B cell (primary cell): ENCODE results near the gene TOP2A. TPM values are rescaled to one million over a fixed set of nuclear protein-coding genes. Genes with fewer than 3 reads are reported as not detected.

ENCODE experiments used
- ATAC-seq: fragments of 200-7000 bp; cut with Tn5 transposase; one replicate; pipeline ENCODE4 v1.10.0; 2021; ENCODE audit warnings: low read depth, mild to moderate bottlenecking, moderate number of reproducible peaks, moderate library complexity
- CTCF ChIA-PET: fragments of 350-600 bp; sonication (Branson Sonifier 250); formaldehyde crosslinking; loops from one replicate; lab custom pipeline; 2021; ENCODE audit warnings: antibody characterized with exemption, inconsistent platforms; lab: Charles Lee
- POLR2A ChIA-PET: fragments of 350-600 bp; sonication (Branson Sonifier 250); formaldehyde crosslinking; loops from one replicate; lab custom pipeline; 2021; ENCODE audit warnings: antibody characterized with exemption; lab: Charles Lee
- DNase-seq: peaks from one replicate; pipeline ENCODE4 v3.0.0; 2013
- H2AFZ ChIP-seq: 2 replicates; pipeline ENCODE4 v1.6.1; 2012; ENCODE audit warnings: mild to moderate bottlenecking, low read depth, low read length; ENCODE audit not compliant: insufficient read depth, poor library complexity, severe bottlenecking
- H3K27ac ChIP-seq, 2 donors: 1 replicate in 1 of 2; 2 replicates in 1 of 2; pipeline ENCODE4 v1.5.1; 2012 to 2013; ENCODE audit warnings: low read length in 2 of 2, mild to moderate bottlenecking in 2 of 2, moderate library complexity in 1 of 2
- H3K27me3 ChIP-seq, 4 experiments: fragments of 200-600 bp in 1 of 4; sonication (generic) in 1 of 4; replicated peaks in 1 of 4; 1 replicate in 2 of 4; 2 replicates in 2 of 4; pipeline versions ENCODE4 v1.6.1 to v1.7.0; 2013 to 2016; ENCODE audit warnings: low read length in 3 of 4, mild to moderate bottlenecking in 2 of 4, mixed read lengths in 1 of 4, moderate library complexity in 1 of 4; ENCODE audit not compliant: insufficient read depth in 4 of 4, control insufficient read depth in 3 of 4; ENCODE audit errors: control extremely low read depth in 1 of 4
- H3K36me3 ChIP-seq, 2 experiments: replicated peaks in 1 of 2; 1 replicate in 1 of 2; 2 replicates in 1 of 2; pipeline versions ENCODE4 v1.6.1 to v1.7.1; 2013; ENCODE audit warnings: low read length in 1 of 2; ENCODE audit not compliant: insufficient read depth in 2 of 2, control insufficient read depth in 1 of 2; ENCODE audit errors: control extremely low read depth in 1 of 2, extremely low read depth in 1 of 2
- H3K4me1 ChIP-seq, 2 donors: fragments of 200-600 bp in 1 of 2; sonication (generic) in 1 of 2; 1 replicate in 1 of 2; 2 replicates in 1 of 2; pipeline versions ENCODE4 v1.5.1 to v1.6.1; 2013 to 2017; ENCODE audit warnings: low read length in 2 of 2; ENCODE audit not compliant: control insufficient read depth in 2 of 2, insufficient read depth in 2 of 2
- H3K4me2 ChIP-seq: replicated peaks from 2 replicates; pipeline ENCODE3; 2012; ENCODE audit warnings: mild to moderate bottlenecking, low read depth, low read length; ENCODE audit not compliant: poor library complexity, severe bottlenecking
- H3K4me3 ChIP-seq, 5 experiments: fragments of 200-600 bp in 1 of 5; sonication (generic) in 1 of 5; 1 replicate in 3 of 5; 2 replicates in 2 of 5; pipeline versions ENCODE4 v1.5.1 to v1.7.0; 2011 to 2016; ENCODE audit warnings: low read length in 4 of 5, mild to moderate bottlenecking in 4 of 5, low read depth in 2 of 5, control low read depth in 1 of 5, moderate library complexity in 1 of 5; ENCODE audit not compliant: insufficient read depth in 1 of 5; ENCODE audit errors: control extremely low read depth in 1 of 5, extremely low read depth in 1 of 5
- H3K79me2 ChIP-seq: fragments of 200-600 bp; sonication (generic); one replicate; pipeline ENCODE4 v1.6.0; 2016; ENCODE audit warnings: low read length; ENCODE audit not compliant: control insufficient read depth, insufficient read depth
- H3K9ac ChIP-seq: fragments of 200-600 bp; sonication (generic); 2 replicates; pipeline ENCODE4 v1.6.1; 2017; ENCODE audit warnings: mild to moderate bottlenecking, low read length, moderate library complexity
- H3K9me3 ChIP-seq, 3 donors: one replicate each; pipeline versions ENCODE4 v1.6.1 to v1.7.1; 2013; ENCODE audit warnings: low read length in 2 of 3; ENCODE audit not compliant: control insufficient read depth in 2 of 3, insufficient read depth in 1 of 3; ENCODE audit errors: control extremely low read depth in 1 of 3
- H4K20me1 ChIP-seq: 2 replicates; pipeline ENCODE4 v1.6.0; 2012; ENCODE audit warnings: mild to moderate bottlenecking, low read length; ENCODE audit not compliant: insufficient read depth, control insufficient read depth, poor library complexity, severe bottlenecking
- H3K27ac Mint-ChIP-seq: one replicate; pipeline ENCODE4 v1.8.0; 2021; ENCODE audit warnings: mixed read lengths
- H3K27me3 Mint-ChIP-seq: one replicate; pipeline ENCODE4 v1.8.0; 2021; ENCODE audit warnings: mixed read lengths
- H3K4me1 Mint-ChIP-seq: one replicate; pipeline ENCODE4 v1.8.0; 2021; ENCODE audit warnings: mixed read lengths
- H3K4me3 Mint-ChIP-seq: one replicate; pipeline ENCODE4 v1.8.0; 2021; ENCODE audit warnings: mixed read lengths
- H3K9me3 Mint-ChIP-seq: one replicate; pipeline ENCODE4 v1.8.0; 2022; ENCODE audit warnings: mixed read lengths; ENCODE audit not compliant: insufficient read depth
- EZH2 ChIP-seq: IDR thresholded peaks from 2 replicates; pipeline ENCODE4 v1.6.1; 2012; ENCODE audit warnings: borderline replicate concordance, low read depth, mild to moderate bottlenecking, moderate library complexity, low read length; ENCODE audit not compliant: insufficient read depth, poor library complexity, severe bottlenecking
- WGBS: methylation state at CpG from one replicate; pipeline ENCODE4 v1.1.5; 2013; ENCODE audit warnings: missing lambda C conversion rate; ENCODE audit not compliant: insufficient coverage; 5-methylcytosine and 5-hydroxymethylcytosine counted together
- intact Hi-C: fragments of 100-400 bp; cut with micrococcal nuclease; formaldehyde crosslinking; loops from one replicate; pipeline ENCODE4 v1.10.0; 2022
- polyA plus RNA-seq: library from polyadenylated mRNA; depleted of rRNA; stranded (reverse); fragments of >200 nt; gene quantifications from 2 replicates; pipeline ENCODE4 v1.2.3, GENCODE V29; 2012
- total RNA-seq, 2 donors: library from RNA; stranded (reverse); fragments of 120-200 nt in 1 of 2; gene quantifications; 1 replicate in 1 of 2; 2 replicates in 1 of 2; pipeline versions ENCODE4 v1.2.3 to v1.2.4, GENCODE V29; 2013 to 2022
- TF ChIP-seq, protein P1 (sequence below): fragments of 200-600 bp; IDR thresholded peaks from one replicate; pipeline ENCODE4 v1.8.0; 2022; ENCODE audit warnings: antibody characterized with exemption, mild to moderate bottlenecking

Gene TOP2A
- total and polyA plus RNA-seq, 2 donors (not counting 1 experiment from before 2014, with no cell fraction given) = 0.36 to 3.1 TPM

- H3K27me3 Mint-ChIP-seq = no peaks in the 10 kb centered on the region
- no peak for ATAC-seq
- no peak for DNase-seq
- TF ChIP-seq, protein P1, sequence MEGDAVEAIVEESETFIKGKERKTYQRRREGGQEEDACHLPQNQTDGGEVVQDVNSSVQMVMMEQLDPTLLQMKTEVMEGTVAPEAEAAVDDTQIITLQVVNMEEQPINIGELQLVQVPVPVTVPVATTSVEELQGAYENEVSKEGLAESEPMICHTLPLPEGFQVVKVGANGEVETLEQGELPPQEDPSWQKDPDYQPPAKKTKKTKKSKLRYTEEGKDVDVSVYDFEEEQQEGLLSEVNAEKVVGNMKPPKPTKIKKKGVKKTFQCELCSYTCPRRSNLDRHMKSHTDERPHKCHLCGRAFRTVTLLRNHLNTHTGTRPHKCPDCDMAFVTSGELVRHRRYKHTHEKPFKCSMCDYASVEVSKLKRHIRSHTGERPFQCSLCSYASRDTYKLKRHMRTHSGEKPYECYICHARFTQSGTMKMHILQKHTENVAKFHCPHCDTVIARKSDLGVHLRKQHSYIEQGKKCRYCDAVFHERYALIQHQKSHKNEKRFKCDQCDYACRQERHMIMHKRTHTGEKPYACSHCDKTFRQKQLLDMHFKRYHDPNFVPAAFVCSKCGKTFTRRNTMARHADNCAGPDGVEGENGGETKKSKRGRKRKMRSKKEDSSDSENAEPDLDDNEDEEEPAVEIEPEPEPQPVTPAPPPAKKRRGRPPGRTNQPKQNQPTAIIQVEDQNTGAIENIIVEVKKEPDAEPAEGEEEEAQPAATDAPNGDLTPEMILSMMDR = no peak
- TF ChIP-seq EZH2 = no peak
- Histone ChIP-seq H4K20me1 (peaks cover 5% of the 10 kb centered on the region), H3K4me1 (peaks cover 22 to 29% of the 10 kb centered on the region in 2 donors), H3K4me2 (no peak overlapping the region), H3K27me3 (peaks cover 0 to 6% (median 0%) of the 10 kb centered on the region in 4 experiments), H3K27ac (no peak overlapping the region), H3K79me2 (peaks cover 39% of the 10 kb centered on the region), H2AFZ (no peak overlapping the region), H3K9me3 (no peaks in the 10 kb centered on the region), H3K4me3 (no peak overlapping the region), H3K36me3 (peaks cover 0 to under 1% of the 10 kb centered on the region in 2 experiments), H3K9ac (no peak overlapping the region)
- peaks cover 36% of the 10 kb centered on the region for H3K4me1 Mint-ChIP-seq
- intact Hi-C loops = no loop called here
- POLR2A ChIA-PET = no interaction called here
- no peak overlapping the region for H3K4me3 Mint-ChIP-seq
- CTCF ChIA-PET = interaction anchor here (0.7 to 4.8 kb wide), 10 partner anchors 8 to 167 kb away, joined by 3 to 28 read pairs (median 6); no protein-coding TSS in a partner anchor
- 62% methylated on average over 5 of the region's 7 CpGs for WGBS
- no peak overlapping the region for H3K27ac Mint-ChIP-seq
- no peaks in the 10 kb centered on the region for H3K9me3 Mint-ChIP-seq
Observed at GRCh38 chr17:40448639-40449261, 31.1 kb upstream of the TOP2A start.

GRCh38 chr17:40448213-40448638, 30.5 kb upstream of the TOP2A start:
- Mint-ChIP-seq H3K4me1 (peaks cover 37% of the 10 kb centered on the region), H3K27me3 (no peaks in the 10 kb centered on the region), H3K9me3 (no peaks in the 10 kb centered on the region), H3K27ac (no peak overlapping the region), H3K4me3 (no peak overlapping the region)
- Histone ChIP-seq H3K27me3 (peaks cover 0 to 6% (median 0%) of the 10 kb centered on the region in 4 experiments), H3K79me2 (peaks cover 40% of the 10 kb centered on the region), H3K9me3 (no peaks in the 10 kb centered on the region), H3K4me2 (peak overlapping the region; percentile 15), H3K4me1 (peaks cover 22 to 29% of the 10 kb centered on the region in 2 donors), H3K36me3 (no peaks in the 10 kb centered on the region), H3K27ac (no peak overlapping the region), H3K9ac (no peak overlapping the region), H2AFZ (no peak overlapping the region), H4K20me1 (peaks cover 5% of the 10 kb centered on the region), H3K4me3 (no peak overlapping the region)
- no peak for TF ChIP-seq EZH2
- TF ChIP-seq, protein P1 = no peak
- ChIA-PET POLR2A (no interaction called here), CTCF (interaction anchor here (0.6 to 4.8 kb wide), 13 partner anchors 8 to 1104 kb away, joined by 3 to 28 read pairs (median 5); no protein-coding TSS in a partner anchor)
- WGBS = 18% methylated on average over 6 of the region's 8 CpGs
- DNase-seq (no peak), ATAC-seq (no peak)
- intact Hi-C loops = no loop called here
